PFSK-1 (cell line): ENCODE measurements around the gene KIF1B.

Experiments
- FOXP2 ChIP-seq: optimal IDR thresholded peaks from 2 replicates; pipeline ENCODE3; 2011; ENCODE audit warnings: borderline replicate concordance, control low read depth, inconsistent platforms; ENCODE audit not compliant: insufficient read depth; ENCODE audit errors: extremely low read length, extremely low read depth
- POLR2AphosphoS5 ChIP-seq: IDR thresholded peaks from 2 replicates; pipeline ENCODE4 v1.6.1; 2012; ENCODE audit warnings: low read depth, mild to moderate bottlenecking, control low read depth, low read length, moderate library complexity
- SIN3A ChIP-seq: IDR thresholded peaks from 2 replicates; pipeline ENCODE4 v1.6.1; 2012; ENCODE audit warnings: mild to moderate bottlenecking, low read length, moderate library complexity, borderline replicate concordance; ENCODE audit not compliant: insufficient read depth
- TAF1 ChIP-seq: IDR thresholded peaks from 2 replicates; pipeline ENCODE4 v1.6.1; 2012; ENCODE audit warnings: low read length, control low read depth, borderline replicate concordance; ENCODE audit not compliant: insufficient read depth
- TF ChIP-seq, protein P1 (sequence below), 2 experiments: IDR thresholded peaks; 2 replicates each; pipeline versions ENCODE4 v1.6.1 to v1.8.0; 2011 to 2012; ENCODE audit warnings: low read depth in 2 of 2, low read length in 2 of 2, control low read depth in 1 of 2, inconsistent platforms in 1 of 2, mild to moderate bottlenecking in 1 of 2, moderate library complexity in 1 of 2; ENCODE audit not compliant: insufficient read depth in 1 of 2

KIF1B gene

DNA sequence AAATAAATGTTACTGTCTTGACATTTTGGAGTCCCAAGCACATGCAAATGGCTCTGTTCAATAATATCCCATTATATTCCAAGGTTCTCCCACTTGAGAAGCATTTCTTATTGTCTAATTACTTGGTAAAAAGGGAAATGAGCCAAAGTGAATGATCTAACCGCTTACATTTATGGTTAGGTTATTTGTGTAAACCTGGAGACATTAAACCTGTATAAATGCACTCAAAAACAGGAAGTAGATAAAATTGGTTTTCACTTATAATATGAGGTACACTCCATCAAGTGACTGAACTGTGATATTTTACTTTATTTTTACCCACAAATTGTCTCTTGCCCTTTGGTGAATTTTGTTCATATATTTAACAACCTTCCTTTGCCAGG is 26.8 kb downstream of the KIF1B start:
- TF ChIP-seq POLR2AphosphoS5, result no peak
- TF ChIP-seq, protein P1, sequence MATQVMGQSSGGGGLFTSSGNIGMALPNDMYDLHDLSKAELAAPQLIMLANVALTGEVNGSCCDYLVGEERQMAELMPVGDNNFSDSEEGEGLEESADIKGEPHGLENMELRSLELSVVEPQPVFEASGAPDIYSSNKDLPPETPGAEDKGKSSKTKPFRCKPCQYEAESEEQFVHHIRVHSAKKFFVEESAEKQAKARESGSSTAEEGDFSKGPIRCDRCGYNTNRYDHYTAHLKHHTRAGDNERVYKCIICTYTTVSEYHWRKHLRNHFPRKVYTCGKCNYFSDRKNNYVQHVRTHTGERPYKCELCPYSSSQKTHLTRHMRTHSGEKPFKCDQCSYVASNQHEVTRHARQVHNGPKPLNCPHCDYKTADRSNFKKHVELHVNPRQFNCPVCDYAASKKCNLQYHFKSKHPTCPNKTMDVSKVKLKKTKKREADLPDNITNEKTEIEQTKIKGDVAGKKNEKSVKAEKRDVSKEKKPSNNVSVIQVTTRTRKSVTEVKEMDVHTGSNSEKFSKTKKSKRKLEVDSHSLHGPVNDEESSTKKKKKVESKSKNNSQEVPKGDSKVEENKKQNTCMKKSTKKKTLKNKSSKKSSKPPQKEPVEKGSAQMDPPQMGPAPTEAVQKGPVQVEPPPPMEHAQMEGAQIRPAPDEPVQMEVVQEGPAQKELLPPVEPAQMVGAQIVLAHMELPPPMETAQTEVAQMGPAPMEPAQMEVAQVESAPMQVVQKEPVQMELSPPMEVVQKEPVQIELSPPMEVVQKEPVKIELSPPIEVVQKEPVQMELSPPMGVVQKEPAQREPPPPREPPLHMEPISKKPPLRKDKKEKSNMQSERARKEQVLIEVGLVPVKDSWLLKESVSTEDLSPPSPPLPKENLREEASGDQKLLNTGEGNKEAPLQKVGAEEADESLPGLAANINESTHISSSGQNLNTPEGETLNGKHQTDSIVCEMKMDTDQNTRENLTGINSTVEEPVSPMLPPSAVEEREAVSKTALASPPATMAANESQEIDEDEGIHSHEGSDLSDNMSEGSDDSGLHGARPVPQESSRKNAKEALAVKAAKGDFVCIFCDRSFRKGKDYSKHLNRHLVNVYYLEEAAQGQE (IDR thresholded peaks at IDR 0.05; ENCODE audit: insufficient read depth in 1 of 2, low read depth in 2 of 2, low read length in 2 of 2), result no peak
- TF ChIP-seq FOXP2, result no peak
- TF ChIP-seq TAF1, result no peak
- TF ChIP-seq SIN3A, result no peak

DNA sequence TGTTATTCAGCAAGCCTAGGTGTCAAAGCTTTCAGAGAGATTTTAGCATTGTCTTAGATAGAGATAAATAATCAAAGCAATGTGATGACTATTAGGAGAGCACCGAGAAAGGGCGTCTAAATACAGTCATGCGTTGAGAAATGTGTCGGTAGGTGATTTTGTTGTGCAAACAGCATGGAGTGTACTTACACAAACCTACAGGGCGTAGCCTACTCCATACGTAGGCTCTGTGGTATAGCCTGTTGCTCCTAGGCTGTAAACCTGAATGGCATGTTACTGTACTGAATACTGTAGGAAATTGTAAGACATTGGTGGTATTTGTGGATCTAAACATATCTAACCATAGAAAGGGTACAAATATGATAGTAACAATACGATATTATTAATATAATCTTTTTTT is 31.8 kb downstream of the KIF1B start:
- no peak for TF ChIP-seq TAF1
- TF ChIP-seq, protein P1 (IDR thresholded peaks at IDR 0.05; ENCODE audit: insufficient read depth in 1 of 2, low read depth in 2 of 2, low read length in 2 of 2), result no peak
- no peak for TF ChIP-seq POLR2AphosphoS5
- no peak for TF ChIP-seq SIN3A
- TF ChIP-seq FOXP2, result no peak

DNA sequence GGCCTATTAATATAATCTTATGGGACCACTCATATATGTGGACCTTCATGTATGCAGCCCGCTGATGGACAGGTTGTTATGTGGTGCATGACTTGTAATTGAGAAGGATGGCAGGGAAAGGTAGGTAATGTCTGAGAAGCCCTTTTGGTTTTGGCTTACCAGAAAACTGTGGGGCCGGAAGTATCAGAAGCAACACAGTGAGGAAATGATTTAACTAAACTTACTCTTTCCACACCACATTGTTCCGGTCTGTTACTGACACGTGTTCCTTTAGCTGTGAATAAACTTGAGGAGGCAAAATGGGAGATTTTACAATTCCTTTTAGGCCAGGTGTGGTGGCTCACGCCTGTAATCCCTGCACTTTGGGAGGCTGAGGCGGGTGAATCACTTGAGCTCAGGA is 32.4 kb downstream of the KIF1B start:
- no peak for TF ChIP-seq TAF1
- no peak for TF ChIP-seq SIN3A
- no peak for TF ChIP-seq POLR2AphosphoS5
- TF ChIP-seq FOXP2, result no peak
- TF ChIP-seq, protein P1 (IDR thresholded peaks at IDR 0.05; ENCODE audit: insufficient read depth in 1 of 2, low read depth in 2 of 2, low read length in 2 of 2), result no peak

DNA sequence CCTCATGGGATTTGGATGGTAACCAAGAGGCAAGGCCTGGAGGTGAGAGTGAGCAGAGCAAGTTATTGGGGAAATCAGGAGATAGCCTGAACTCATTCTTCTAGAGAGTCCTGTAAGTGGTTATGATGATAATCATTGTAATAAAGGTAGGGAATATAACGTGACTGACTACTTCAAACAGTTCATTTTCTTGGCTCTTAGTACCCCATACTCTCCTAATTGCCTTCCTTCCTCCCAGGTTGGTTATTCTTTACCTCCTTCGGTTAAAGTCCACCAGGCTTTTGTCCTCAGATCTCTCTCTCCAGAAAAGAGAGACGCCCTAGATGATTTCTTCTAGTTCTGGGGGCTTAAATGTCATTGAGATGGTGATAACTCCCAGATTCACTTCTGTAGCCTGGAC is 35.3 kb downstream of the KIF1B start:
- TF ChIP-seq POLR2AphosphoS5 (no peak), FOXP2 (no peak), SIN3A (no peak), TAF1 (no peak)
- TF ChIP-seq, protein P1 (IDR thresholded peaks at IDR 0.05; ENCODE audit: insufficient read depth in 1 of 2, low read depth in 2 of 2, low read length in 2 of 2), result no peak

DNA sequence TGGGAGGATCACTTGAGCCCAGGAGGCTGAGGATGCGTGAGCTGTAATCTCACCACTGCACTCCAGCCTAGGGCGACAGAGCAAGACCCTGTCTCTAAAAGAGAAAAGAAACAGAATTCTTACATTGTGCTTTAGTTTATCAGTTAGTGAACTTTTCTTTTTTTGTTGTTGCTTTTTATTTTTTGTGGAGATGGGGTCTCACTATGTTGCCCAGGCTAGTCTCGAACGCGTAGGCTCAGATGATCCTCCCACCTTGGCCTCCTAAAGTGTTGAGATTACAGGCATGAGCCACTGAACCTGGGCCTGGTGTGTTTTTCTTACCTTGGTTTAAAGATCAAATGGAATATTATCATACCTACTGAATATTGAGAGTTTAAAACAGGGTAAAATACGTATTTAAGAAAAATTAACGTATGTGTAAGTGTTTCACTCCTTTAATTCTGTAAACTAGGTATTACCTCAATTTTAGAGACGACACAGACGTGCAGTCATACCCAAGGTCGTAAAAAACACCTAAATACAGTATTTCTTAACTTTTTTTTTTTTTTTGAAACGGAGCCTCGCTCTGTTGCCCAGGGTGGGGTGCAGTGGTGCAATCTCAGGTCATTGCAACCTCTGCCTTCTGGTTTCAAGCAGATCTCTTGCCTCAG is 39.6 kb downstream of the KIF1B start:
- TF ChIP-seq, protein P1 (IDR thresholded peaks at IDR 0.05; ENCODE audit: insufficient read depth in 1 of 2, low read depth in 2 of 2, low read length in 2 of 2), result no peak
- TF ChIP-seq POLR2AphosphoS5 (no peak), SIN3A (no peak), FOXP2 (no peak), TAF1 (no peak)
